ENCODE measurements around the gene MVP. TPM values are rescaled to one million over a fixed set of nuclear protein-coding genes. Genes with fewer than 3 reads are reported as not detected.

The MVP gene
- total RNA-seq, result 549 and 610 TPM in 2 replicates

DNA sequence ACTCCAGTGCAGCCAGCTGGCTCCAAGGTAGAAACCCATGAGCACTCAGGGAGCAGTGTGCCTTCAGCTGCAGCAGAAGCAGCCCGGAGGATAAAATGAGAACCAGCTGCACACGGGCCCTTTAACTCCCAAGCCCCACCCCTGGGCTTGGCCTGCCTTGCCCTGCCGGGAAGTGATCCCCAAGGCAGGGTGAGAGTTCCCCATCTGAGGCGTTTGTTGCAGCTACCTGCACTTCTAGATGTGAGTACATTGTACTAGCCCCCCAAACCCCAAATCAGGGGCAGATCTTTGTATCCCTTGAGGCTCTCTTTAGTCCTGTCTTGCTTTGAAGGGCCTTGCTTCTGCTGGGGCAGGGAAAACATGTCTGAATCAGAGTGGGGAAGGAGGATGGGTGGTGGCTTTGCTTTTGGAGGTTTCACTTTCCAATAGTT is at the start of gene MVP:
Gene MVP (plus strand): TSS at position 192 of the 431 bp plus-strand sequence. CDS start 10,088 bp downstream, outside the sequence.

DNA sequence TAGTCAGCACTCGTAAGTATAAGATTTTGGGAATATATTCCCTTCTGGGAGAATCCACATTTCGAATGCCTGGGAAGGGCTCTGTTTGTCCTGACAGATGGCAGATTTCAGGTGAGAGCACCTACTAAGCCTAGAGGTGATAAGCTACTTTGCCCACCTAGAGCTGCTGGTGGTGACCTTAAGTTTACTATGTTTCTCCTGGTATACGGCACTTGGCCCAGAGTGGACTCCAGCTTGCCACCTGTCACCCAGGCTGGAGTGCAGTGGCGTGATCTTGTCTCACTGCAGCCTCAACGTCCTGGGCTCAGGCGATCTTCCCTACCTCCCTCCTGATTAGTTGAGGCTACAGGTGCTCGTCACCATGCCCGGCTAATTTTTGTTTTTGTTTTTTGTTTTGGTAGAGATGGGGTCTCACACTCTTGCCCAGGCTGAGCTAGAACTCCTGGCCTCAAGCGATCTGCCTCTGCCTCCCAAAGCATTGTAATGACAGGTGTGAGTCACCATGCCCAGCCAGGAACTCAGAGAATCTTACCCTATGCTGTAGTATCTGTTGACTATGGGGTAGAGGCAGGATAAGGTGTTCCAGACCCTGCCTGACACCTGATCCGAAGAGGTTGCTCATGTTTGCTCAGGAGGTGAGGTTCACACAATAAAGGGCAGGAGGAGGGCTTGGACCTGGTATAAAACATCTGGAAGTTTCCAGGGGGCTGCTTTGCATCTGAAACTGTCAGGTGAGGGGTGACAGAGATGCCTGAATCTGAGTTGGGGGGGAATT is 42.5 kb upstream of the MVP start, which contains the start of gene ZG16:
Gene ZG16 (plus strand): TSS at position 681 of the 775 bp plus-strand sequence. CDS start 1,011 bp downstream, outside the sequence.

DNA sequence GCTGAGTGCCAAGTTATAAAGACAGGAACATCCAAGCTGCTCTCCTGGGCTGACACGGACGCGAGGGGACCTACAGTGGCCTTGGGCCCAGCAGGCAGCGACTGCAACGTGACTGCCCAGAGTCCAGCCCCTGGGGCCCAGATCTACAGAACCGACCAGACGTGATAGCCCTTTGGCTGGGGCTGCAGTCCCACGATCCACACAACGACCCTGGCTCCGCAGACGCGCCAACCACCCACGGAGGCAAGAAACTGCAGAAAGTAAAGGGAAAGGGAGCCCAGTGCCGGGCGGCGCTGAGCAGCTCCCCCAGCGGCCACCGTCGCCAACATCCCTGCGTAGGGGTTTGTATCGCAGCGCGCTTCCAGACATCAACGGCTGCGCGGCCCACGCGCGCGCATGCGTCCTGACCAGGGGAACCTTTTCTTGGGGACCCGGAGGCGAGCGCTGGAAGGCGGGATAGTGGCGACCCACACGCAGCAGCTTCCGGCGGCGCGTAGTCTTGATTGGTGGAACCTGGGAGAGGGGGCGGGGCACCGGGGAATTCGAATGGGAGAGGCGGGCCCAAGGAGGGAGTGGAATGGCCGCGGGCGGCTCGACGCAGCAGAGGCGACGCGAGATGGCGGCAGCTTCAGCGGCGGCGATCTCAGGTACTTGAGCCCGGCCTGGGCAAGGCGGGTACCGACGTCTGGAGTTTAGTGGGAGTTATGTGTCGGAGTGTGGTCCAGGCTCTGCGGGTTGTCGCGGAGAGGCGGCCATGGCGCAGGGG is 29.9 kb upstream of the MVP start, which contains the start of gene KIF22:
Gene KIF22 (plus strand): TSS at position 569 of the 766 bp plus-strand sequence. CDS start 9 bp downstream, at position 578.

DNA sequence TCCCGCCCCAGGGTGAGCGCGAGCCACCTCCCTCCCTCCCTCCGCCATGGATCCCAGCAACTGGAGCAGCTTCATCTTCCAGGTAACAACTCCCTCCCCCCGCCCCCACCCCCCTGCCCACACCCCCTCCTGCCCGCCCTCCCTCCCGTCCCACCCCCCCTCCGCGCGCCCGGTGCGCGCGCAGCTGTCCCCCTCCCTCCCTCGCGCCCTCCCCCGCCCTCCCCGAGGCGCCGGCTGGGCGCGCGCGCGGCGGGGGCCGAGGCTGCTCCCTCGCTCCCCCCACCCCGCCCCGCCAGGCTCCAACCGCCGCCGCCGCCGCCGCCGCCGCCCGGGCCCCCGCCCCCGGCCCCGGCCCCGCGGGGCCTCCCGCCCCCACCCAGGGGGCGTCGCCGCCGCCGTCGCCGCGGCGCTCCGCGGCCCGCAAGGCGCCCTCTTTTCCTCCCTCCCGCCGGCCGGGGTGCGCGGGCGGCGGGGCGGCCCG is 14.1 kb upstream of the MVP start, which contains the start of gene MAZ:
Gene MAZ (plus strand): TSS at position 431 of the 481 bp plus-strand sequence. CDS start 173 bp downstream, outside the sequence.

DNA sequence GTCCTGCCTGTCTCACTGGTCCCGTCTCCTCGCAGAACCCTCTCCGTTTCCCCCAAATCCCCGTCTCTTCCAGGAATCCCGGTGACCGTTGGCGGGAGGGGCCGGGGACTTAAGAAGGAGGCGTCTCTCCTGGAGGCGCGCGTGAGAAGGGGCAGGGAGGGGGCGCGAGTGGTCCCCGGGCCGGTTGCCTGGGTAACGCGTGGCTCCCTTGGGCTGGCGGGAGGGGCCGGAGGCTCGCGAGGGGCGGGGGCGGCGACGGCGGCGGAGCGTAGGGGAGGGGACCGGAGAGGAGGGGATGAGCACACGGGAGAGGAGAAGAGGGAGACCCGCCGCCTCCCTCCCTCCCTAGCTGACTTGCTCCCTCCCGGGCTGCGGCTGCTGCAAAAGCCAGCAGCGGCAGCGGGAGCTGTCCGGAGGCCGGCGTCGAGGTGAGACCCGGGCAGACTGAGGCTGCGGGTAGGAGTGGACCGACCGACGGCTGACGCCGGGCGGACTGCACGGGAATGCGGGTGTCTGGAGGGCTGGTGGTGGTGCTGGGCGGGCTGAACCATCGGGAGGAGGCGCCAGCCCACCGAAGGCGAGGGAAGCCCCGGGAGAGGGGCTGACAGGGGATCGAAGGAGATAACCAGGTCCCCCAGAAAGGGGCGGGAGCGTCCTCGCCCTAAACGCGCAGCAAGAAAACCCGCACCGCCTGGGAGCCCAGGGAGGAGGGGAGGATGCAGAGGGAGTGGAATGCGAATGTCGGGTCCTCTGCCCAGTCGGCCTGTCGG is 8.2 kb upstream of the MVP start, which contains the start of gene PRRT2:
Gene PRRT2 (plus strand): TSS at position 298 of the 770 bp plus-strand sequence. CDS start 862 bp downstream, outside the sequence.

DNA sequence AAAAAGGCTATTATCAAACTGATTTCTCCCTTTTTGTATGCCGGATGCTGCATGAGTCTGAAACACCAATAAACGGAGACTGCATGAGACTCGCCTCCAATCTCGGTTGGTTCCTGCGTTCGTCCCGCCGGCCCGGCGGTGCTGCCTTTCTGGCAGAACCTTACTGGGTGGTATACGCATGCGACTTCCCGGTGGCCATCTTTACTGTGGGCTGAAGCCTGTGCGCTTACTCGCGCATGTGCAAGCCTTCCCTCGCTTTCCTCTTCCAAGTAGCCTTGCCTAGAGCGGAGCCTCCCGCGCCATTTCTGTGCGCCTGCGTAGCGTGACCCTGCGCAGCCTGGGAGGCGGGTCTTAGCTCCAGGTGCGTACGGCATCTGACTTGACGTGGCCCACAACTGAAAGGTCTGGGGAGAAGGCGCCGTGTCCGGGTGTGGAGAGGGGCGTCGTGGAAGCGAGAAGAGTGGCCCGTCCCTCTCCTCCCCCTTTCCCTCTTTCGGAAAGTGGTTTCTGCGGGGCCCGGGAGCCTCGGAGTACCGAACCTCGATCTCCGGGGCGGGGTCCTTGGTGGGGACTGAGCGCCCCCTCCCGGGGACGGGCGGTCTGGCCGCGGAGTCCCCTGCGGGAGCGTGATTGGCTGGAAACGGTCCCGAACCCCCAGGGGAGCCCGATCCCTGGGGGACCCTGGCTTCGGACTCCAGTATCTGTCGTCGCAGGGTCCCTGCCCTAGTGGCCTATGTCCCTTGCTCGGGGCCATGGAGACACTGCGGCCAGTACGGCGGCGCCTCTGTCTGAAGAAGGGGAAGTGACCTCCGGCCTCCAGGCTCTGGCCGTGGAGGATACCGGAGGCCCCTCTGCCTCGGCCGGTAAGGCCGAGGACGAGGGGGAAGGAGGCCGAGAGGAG is 4.2 kb upstream of the MVP start, which contains the start of gene PAGR1:
Gene PAGR1 (plus strand): TSS at position 360 of the 901 bp plus-strand sequence. CDS start 374 bp downstream, at position 734.

DNA sequence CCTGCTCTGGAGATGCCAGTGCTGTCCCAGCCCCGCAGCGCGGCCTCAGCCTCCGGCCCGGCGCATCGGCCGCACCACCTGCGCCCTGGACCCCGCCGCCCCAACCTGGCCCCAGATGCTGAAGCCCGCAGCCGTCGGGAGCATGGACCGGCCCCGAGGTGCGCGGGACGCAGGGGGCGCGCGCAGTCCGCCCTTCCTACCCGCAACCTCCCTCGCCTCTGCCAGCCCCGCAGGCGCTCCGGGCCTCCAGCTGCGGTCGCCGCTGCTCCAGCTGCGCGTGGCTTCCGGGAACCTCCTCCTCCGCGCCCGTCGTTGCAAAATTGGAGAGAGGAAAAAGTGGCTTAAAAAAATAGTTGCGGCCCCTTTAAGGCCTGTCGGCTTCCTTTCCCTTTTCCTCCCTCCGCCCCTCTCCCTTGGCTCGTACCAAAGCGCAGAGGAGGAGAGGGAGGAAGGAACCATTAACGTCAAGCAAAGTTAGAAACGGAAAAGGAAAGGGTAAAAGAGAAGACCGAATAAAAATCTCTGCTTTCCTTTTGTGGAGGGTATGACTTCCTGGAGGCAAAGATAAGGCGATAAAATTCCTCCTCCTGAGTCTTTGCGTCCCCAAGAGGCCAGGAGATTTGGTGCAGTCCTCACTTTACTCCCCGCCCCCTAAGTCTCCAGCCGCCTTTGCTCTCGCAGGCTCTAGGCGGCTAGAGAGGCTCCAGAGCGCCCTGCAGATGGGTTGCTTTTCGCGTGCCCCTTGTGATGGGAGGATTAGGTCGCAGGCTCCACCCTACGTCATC is 42.8 kb downstream of the MVP start, which contains the start of gene CDIPT:
Gene CDIPT (minus strand): TSS at position 343 of the 785 bp plus-strand sequence. CDS start 369 bp downstream, outside the sequence.

Other genes with a start within 250 kb of the MVP start
- gene SPN, start 157.2 kb upstream of the MVP start, total RNA-seq, result under 0.01 TPM in 1 of 2 replicates, not detected in the other
- gene QPRT, start 141.3 kb upstream of the MVP start, total RNA-seq, result 26.4 and 41.6 TPM in 2 replicates
- not detected in 2 replicates for gene C16orf54, start 74.5 kb upstream of the MVP start, total RNA-seq
- gene ZG16, start 42.2 kb upstream of the MVP start, total RNA-seq, result not detected in 2 replicates
- gene KIF22, start 29.7 kb upstream of the MVP start, total RNA-seq, result 6.5 and 14.3 TPM in 2 replicates
- 127 and 202 TPM in 2 replicates for gene MAZ, start 13.9 kb upstream of the MVP start, total RNA-seq
- 1.9 and 4.4 TPM in 2 replicates for gene PRRT2, start 8.3 kb upstream of the MVP start, total RNA-seq
- gene PAGR1, start 4.3 kb upstream of the MVP start, total RNA-seq, result 12.1 and 12.3 TPM in 2 replicates
- 63.4 and 86.9 TPM in 2 replicates for gene CDIPT, start 42.8 kb downstream of the MVP start, total RNA-seq
- 5.5 and 7.5 TPM in 2 replicates for gene SEZ6L2, start 79.1 kb downstream of the MVP start, total RNA-seq
- 2.1 and 6.8 TPM in 2 replicates for gene ASPHD1, start 80.0 kb downstream of the MVP start, total RNA-seq
- 3.9 and 5.0 TPM in 2 replicates for gene KCTD13, start 105.8 kb downstream of the MVP start, total RNA-seq
- 57.5 and 67.9 TPM in 2 replicates for gene TMEM219, start 141.6 kb downstream of the MVP start, total RNA-seq
- gene TAOK2, start 153.4 kb downstream of the MVP start, total RNA-seq, result 41.3 and 46.7 TPM in 2 replicates
- gene HIRIP3, start 175.2 kb downstream of the MVP start, total RNA-seq, result 6.6 and 7.6 TPM in 2 replicates
- gene INO80E, start 175.8 kb downstream of the MVP start, total RNA-seq, result 11.9 and 13.1 TPM in 2 replicates
- 0.16 and 0.34 TPM in 2 replicates for gene DOC2A, start 190.6 kb downstream of the MVP start, total RNA-seq
- not detected in 2 replicates for gene C16orf92, start 202.7 kb downstream of the MVP start, total RNA-seq
- not detected in 2 replicates for gene TLCD3B, start 210.8 kb downstream of the MVP start, total RNA-seq
- 263 and 375 TPM in 2 replicates for gene ALDOA, start 245.3 kb downstream of the MVP start, total RNA-seq

All from bronchial smooth muscle cell (primary cell).